SW 1271 (cell line): ENCODE measurements around the gene RNU11.
"Not testable (repeated sequence)": the region's sequence is repeated elsewhere in the genome, so short reads cannot be mapped to it uniquely, and the experiment has no call there.

Source experiments
- DNase-seq, 2 experiments: peaks; one replicate each; lab custom pipeline; 2025; lab: John Stamatoyannopoulos, UW

The RNU11 gene

DNA sequence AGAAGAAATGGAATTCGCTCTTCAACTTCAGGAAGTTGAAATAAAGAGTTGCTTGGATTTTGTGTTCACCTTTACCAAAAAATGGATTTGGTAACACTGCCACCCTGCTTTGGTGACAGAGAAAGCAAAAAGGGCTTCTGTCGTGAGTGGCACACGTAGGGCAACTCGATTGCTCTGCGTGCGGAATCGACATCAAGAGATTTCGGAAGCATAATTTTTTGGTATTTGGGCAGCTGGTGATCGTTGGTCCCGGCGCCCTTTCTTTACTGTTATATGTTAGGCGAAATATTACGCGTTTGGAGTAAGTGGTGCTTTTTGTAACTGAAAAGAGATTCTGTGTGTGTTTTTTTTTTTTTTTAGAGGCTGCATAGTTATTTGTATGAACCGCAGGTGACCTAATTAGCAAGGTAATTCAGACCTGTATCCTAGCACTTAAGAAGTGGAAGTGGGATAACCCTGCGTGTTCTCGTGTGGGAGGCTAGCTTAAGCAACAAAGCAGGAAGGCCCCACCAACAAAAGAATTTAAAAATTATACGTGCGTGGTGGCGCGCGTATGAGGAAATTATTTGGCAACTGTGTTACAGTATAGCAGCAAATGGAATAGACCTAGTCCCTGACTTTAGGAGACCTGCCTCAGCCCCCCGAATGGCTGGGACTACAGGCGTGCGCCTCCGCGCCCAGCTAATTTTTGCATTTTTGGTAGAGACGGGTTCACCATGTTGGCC lies at the start of gene RNU11:
Gene RNU11 (plus strand): TSS at position 127 of the 725 bp plus-strand sequence.
- peak; percentile 91 to 96 for DNase-seq

DNA sequence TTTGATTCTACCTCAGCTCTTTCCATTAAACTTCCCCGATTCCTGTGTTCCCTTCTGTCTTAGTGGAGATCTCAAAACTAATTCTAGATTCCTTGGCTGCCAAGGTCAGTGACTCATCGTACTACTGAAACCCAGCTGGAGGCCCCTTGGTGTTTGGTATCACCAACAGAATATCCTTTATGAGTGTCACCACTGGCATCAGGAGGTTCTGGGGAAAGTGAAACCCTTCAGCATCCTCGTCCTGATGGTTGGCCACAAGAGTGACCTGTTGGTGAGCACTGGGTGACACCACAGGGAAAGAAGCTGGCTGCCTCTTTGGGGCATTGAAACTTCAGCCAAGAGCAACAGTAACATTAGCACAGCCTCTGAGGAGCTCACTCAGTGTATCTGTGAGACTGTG lies 46.7 kb upstream of the RNU11 start:
- DNase-seq: peak; percentile 27 to 63

DNA sequence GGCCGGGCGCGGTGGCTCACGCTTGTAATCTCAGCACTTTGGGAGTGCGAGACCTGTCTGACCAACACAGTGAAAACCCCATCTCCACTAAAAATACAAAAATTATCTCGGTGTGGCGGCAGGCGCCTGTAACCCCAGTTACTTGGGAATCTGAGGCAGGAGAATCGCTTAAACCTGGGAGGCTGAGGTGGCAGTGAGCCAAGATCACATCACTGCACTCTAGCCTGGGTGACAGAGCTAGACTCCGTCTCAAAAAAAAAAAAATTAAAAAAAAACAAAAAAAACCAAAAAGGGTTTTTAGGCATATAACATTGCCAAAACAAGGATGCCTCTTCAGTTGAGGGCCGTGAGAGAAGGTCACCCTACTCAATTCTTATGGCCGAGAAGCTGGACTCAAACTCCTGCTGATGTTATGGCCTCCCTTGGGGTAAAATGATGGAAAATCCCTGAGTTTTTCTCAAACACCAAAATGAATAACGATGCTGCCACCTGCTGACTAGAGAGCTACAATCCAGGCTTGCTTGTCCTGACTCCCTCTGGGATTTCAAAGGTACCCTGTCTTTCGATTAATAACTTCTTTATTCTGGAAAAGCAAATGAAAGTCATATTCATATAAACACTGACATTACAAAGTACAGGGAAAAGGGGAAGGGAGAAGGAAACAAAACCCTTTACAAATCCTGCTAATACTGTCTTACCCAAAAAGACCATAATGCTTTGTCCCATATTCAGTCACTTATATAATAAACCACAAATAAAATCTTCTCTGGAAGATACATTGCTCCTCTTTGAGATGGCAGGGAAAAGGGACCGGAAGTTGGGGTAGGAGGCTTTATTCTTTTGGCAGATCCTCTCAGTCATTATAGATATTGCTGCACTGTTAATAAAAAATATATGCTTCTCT lies 45.6 kb upstream of the RNU11 start:
- DNase-seq: peak in 1 of 2 experiments; percentile 61

DNA sequence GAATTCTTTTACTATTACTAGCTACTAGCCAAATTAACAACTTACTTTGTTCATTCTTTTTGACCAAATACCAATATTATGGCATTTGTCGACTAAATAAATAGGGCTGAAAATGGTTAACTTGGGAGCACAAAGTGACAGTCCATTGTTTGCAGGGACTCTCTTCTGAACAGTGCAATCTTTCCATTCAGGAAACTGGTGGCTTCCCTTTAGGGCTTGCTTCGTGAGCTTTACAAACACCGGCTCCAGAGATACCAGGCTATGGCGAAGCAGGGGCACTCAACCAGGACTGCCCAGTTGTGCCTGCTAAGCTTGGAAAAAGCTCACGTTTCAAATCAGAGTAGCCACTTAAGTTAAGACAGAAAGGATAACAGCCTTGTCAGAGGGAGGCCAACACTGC lies 44.0 kb upstream of the RNU11 start:
- DNase-seq: no peak

DNA sequence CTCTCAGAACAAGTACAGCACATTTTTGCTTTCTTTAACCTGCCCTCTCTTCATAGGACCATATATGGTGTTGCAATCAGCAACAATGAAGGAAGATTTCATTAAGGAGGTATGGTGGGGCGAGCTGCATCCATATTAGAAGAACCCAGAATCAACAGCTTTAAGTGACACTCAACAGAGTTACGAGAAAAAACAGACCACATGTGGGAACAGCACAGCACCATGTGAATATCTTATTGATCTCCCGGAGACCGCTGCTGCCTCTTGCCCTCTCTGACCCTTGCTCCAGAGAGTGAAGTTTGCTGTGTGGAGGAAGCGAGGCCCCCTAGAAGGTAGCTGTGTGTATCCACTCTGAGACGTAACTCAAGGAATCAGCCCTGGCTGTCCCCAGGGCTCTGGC lies 43.4 kb upstream of the RNU11 start:
- no peak for DNase-seq

DNA sequence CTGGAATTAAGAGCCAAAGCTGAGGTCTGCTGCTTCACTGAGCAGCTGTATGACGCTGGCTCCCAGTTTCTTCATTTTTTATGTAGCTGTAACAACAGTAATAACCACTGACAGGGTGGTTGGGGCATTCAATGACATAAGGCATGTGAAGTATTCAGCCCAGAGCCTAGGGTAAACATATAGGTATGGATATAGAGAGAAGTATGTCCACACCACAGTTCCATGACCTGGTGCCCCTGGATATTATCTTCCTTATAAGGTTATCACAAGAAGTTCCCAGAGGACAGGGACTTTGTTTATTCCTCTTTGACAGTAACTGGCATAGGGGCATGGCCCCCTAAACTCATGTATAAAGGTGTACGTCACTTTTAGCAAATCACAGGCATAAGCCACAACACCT lies 41.6 kb upstream of the RNU11 start:
- no peak for DNase-seq

DNA sequence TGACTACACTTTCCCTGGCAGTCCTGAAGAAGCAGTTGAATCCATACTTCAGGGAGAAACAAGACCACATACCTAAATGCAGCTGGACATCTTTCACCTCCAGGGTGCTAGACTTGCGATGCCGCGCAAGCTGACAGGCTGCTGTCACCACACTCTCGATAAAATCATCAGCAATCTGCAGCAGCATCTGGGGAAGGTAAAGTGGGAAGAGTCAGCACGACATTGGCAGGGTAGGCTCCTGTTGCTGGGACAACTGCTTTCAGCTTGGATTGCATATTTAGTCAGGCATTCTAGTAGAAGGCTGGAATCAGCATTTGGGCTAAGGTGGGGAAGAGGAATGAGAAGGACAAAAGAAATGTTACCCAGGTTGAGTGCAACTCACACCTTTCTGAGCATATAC lies 35.2 kb upstream of the RNU11 start:
- no peak for DNase-seq

DNA sequence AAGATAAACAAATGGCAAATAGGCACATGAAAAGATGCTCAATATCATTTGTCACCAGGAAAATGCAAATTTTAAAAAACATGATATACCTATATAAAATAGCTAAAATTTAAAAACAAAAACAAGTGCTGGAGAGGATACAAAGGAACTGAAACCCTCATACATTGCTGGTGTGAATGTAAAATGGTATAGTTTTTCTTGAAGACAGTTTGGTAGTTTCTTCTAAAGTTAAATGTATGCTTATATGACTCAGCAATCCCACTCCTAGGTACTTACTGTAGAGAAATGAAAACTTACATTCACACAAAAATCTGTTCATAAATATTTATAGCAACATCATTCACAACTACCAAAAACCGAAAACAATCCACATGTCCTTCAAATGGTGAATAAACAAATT lies 16.7 kb upstream of the RNU11 start:
- no peak for DNase-seq

DNA sequence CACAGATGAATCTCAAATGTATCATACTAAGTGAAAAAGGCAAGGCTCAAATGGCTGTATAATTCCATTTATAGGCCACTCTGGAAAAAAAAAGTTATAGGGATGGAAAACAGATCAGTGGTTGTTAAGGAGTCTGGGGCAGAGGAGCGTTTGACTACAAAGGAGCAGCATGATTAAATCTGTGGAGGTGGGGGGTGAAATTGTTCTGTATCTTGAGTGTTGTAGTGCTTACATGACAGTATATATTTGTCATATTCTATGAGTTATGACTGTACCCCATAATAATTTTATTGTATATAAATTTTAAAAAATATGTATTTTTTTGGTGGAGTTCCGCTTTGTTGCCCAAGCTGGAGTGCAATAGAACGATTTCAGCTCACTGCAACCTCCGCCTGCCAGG lies 15.8 kb upstream of the RNU11 start:
- no peak for DNase-seq

DNA sequence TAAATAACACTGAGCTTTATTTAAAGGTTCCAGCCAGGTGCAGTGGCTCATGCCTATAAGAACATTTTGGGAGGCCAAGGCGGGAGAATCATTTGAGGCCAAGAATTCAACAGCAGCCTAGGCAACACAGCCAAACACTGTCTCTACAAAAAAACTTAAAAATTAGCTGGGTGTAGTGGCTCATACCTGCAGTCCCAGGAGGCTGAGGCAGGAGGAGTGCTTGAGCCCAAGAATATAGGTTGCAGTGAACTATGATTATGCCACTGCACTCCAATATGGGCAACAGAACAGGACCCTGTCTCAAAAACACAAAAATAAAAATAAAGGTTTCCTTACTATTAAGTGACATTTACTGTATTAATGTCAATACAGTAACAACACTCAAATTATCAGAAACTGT lies 7.6 kb upstream of the RNU11 start:
- peak in 1 of 2 experiments; percentile 27 for DNase-seq

DNA sequence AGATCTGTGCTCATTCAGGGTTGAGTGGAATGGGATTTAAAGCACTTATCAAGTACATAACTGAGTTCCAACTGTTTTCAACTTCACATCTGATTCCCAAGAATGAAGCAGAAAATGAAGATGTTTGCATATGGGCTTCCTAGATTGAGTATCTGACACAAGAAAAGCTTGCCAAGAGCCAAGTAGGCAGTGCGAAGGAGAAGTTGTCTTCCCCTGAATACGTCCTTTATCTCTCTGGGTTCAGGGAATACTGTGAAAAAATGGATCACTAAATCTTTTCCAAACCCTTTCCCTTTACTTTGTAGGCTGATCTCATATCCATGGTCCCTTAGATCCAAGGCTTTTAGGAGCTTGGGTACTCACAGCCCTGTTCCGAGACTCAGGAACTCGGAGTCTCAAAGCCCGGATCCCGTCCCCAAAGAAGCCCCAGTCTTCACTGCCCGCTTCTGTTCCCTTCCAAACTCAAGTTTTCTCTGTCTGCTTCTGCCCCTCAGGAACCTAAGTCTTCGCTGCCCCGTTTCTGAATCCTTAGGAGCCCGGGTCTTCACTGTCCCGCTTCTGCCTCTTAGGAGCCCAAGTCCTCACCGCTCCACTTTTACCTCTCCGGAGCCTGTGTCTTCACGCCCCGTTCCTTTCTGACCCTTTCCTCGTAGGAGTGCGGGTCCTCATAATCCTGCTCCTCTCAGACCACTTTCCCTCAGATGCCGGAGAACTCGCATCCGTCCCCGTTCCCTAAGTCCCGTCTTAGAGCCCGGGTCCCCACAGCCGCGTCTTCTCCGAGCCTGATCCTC lies 6.1 kb upstream of the RNU11 start:
- DNase-seq: no peak

DNA sequence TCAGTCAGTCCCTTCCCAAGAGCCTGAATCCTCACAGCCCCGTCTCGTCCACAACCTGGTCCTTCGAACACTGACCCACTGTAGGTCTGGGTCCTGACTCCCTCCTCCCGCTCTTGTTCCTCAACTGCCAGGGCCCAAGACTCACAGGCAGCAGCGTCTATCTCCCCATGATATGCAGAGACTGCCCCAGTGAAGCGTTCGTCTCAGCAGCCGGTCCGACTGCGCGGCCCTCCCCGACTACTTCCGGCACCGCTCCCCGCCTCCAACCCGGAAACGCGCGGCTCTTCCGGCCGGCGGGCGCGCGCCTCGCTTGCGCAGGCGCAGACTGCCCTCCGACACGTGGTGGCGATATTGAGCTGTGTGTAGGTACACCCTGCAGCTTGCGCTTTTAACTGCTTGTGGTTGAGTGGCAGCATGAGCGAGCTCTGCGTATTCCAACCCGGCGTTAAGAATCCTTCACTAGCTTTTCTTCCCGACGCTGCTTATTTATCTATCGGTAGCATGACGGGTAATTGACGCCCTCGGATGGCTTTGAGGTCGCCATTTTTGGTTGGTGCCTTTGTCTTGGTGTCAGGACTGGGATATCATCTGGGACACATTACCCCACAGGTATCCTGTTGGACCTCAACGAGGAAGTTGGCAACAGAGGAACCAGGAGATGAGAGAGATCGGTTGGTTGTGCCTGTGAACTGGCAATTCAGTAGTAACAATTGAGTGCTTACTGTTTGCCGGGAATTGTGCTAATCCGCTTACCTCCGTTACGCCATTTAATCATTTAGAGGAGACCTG lies 5.4 kb upstream of the RNU11 start, which contains the start of gene TAF12:
Gene TAF12 (minus strand): TSS at position 221 of the 789 bp plus-strand sequence. CDS start 20,986 bp downstream, outside the sequence.
- DNase-seq: peak; percentile 57 to 89

DNA sequence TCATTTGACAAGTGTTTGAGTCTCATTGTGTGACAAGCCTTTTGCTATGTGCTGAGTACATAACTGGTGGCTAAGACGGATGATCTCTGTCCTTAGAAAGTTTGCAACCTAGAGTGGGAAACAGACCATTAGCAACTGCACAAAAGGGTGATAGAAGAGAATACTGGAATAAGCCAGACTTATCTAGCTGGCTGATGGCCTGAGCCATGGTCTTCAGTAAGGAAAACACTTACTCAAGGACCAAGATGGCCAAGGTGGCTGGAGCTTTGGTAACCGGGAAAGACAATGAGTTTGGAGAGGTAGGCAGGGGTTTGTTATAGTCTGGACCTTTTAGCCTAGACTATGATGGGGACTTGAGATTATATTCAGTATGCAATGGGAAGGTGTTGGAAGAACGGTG lies 3.9 kb upstream of the RNU11 start:
- no peak for DNase-seq

DNA sequence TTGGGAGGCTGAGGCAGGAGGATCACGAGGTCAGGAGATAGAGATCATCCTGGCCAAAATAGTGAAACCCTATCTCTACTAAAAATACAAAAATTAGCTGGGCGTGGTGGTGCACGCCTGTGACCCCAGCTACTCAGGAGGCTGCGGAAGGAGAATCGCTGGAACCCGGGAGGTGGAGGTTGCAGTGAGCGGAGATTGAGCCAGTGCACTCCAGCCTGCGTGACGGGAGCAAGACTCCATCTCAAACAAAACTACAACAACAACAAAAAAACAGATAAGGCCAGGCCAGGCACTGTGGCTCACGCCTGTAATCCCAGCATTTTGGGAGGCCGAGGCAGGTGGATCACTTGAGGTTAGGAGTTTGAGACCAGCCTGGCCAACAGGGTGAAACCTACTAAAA lies 3.0 kb upstream of the RNU11 start:
- DNase-seq: not testable (repeated sequence)

DNA sequence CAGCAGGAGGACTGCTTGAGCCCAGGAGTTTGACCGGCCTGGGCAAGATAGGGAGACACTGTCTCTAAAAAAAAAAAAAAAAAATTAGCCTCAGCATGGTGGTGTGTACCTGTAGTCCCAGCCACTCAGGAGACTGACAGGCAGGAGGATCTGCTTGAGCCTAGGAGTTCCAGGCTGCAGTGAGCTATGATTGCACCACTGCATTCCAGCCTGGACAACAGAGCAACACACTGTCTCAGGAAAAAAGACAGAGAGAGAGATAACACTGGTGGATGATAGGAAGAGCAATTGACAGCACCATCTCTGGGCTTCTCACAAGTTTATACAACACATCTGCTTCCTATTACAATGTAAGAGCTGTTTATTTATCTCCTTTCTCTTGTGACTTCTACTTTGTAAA lies 2.4 kb upstream of the RNU11 start:
- DNase-seq: no peak

DNA sequence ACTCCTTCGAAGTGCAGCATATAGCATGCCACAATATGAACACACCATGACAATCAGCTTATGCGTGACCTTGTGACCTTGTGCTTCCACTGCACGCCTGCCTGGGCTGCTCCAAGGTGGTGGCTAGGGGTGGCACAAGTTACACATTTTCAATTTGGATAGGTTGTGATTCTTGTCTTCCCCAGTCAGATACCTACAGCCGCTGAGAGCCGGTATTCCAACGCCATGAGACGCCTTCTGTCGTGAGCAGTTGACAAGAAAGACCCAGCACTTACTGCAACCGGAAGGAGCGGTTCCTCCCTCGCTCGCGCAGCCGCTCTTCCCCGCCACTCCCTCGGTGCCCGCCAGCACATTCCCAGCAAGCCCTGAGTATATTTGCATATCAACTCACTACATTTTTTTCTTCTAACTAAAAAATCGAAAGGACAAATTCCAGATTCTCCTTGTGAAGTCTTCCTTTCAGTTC lies 359 bp upstream of the RNU11 start:
- DNase-seq: peak; percentile 60 to 87

DNA sequence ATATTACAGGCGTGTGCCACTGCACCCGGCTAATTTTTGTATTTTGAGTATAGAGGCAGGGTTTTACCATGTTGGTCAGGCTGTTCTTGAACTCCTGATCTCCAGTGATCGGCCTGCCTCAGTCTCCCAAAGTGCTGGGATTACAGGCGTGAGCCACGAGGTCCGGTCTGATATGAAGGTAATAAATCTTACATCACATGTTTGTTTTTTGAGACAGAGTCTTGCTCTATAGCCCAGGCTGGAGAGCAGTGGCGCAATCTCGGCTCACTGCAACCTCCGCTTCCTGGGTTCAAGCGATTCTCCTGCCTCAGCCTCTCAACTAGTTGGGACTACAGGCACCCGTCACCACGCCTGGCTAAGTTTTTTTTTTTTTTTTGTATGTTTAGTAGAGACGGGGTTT lies 4.7 kb downstream of the RNU11 start:
- not testable (repeated sequence) for DNase-seq

DNA sequence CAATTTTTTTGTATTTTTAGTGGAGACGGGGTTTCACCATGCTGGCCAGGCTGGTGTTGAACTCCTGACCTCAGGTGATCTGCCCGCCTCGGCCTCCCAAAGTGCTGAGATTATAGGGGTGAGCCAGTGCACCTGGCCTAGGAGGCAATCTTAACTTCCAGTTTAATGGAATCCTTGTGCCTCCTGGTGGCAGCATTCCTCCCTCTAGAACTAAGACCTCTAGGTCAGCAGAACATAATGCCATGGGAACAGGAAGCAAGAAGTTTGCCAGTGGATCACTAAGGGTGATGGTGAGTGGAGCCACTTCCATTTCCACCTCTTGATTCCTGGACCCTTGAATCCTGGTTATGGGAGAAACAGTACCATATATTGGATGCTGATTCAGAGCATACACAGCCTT lies 5.5 kb downstream of the RNU11 start:
- DNase-seq: peak in 1 of 2 experiments; percentile 16

DNA sequence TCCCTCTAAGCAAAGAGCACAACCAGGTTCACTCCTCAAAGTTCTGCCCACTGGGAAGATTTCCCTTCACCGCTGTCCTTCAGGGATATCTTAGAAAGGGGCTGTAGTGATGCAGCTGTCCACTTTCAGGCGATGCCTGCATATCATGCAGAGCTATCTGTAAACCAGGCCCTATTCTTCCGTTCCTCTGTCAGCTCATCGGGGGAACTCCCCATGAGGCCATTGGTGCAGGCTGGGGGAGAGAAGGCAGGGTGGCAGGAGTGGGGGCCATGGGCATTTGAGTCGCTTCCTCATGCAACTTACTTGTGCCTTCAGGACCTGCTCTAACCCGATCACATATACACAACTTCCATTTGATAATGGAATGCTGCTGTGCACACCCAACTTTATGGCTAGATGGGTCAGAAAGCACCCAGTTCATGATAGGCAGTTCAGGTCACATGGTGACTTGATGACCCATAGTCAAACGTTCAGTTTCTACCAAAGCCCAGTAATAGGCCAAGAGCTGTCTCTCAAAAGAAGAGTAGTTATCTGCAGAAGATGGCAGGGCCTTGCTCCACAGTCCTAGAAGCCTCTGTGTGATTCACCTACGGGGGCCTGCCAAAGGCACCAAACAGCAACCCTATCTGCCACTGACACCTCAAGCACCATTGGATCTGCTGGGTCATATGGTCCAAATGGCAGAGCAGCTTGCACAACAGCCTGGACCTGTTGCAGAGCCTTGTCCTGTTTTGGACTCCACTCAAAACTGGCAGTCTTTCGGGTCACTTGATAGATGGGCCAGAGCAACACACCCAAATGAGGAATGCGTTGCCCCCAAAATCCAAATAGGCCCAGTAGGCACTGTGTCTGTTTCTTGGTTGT lies 7.3 kb downstream of the RNU11 start:
- not testable (repeated sequence) for DNase-seq

DNA sequence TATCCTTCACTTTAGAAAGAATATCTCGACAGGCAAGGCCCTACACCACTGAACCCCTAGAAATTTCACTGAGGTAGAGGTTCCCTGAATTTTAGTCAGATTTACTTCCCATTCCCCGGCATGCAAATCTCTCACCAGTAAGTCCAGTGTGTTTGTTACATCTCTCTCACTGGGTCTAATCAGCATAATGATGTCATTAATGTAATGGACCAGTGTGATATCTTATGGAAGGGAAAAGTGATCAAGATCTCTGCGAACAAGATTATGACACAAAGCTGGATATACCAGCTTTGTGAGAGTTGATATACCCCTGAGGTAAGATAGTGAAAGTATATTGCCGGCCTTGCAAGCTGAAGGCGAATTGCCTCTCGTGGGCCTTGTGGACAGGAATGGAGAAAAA lies 7.9 kb downstream of the RNU11 start:
- no peak for DNase-seq
